HepG2 (cell line): ENCODE measurements around the gene NAT10.

Source experiments
- ATF6 ChIP-seq: sonication (generic); formaldehyde crosslinking; conservative IDR thresholded peaks from 2 replicates; pipeline ENCODE4 v1.4.0; 2020; ENCODE audit warnings: missing genetic modification reagents
- E2F1 ChIP-seq: sonication (generic); formaldehyde crosslinking; IDR thresholded peaks from 2 replicates; pipeline ENCODE4 v1.5.0; 2020; ENCODE audit warnings: missing genetic modification reagents
- ETV6 ChIP-seq: sonication (generic); formaldehyde crosslinking; conservative IDR thresholded peaks from 2 replicates; pipeline ENCODE4 v1.4.0; 2020; ENCODE audit warnings: missing genetic modification reagents
- HOXA7 ChIP-seq: sonication (generic); formaldehyde crosslinking; IDR thresholded peaks from 2 replicates; pipeline ENCODE4 v1.8.1; 2022; ENCODE audit warnings: mild to moderate bottlenecking, missing genetic modification reagents, moderate library complexity
- KLF9 ChIP-seq: IDR thresholded peaks from 2 replicates; pipeline ENCODE4 v1.6.1; 2016; ENCODE audit warnings: low read depth
- MED13 ChIP-seq: sonication (generic); formaldehyde crosslinking; IDR thresholded peaks from 2 replicates; pipeline ENCODE4 v1.5.0; 2020; ENCODE audit warnings: missing genetic modification reagents
- RFX3 ChIP-seq: IDR thresholded peaks from 2 replicates; pipeline ENCODE4 v1.6.1; 2016; ENCODE audit warnings: missing biosample characterization, missing genetic modification reagents
- SMC3 ChIP-seq: IDR thresholded peaks from 2 replicates; pipeline ENCODE4 v1.6.1; 2011; ENCODE audit warnings: low read length, improper control_type of control experiment
- TCF12 ChIP-seq, 2 experiments: fragments of 450-650 bp in 1 of 2; sonication (generic) in 1 of 2; formaldehyde crosslinking in 1 of 2; IDR thresholded peaks; 2 replicates each; pipeline versions ENCODE4 v1.6.1 to v1.8.0; 2017 to 2022; ENCODE audit warnings: antibody characterized with exemption in 1 of 2, mild to moderate bottlenecking in 1 of 2, missing genetic modification reagents in 1 of 2, moderate library complexity in 1 of 2
- ZBTB44 ChIP-seq: sonication (generic); formaldehyde crosslinking; IDR thresholded peaks from 2 replicates; pipeline ENCODE4 v1.4.0; 2020; ENCODE audit warnings: missing genetic modification reagents
- ZNF138 ChIP-seq: sonication (generic); formaldehyde crosslinking; IDR thresholded peaks from 2 replicates; pipeline ENCODE4 v1.5.0; 2020; ENCODE audit warnings: mild to moderate bottlenecking, low read depth, missing genetic modification reagents
- TF ChIP-seq, protein P1 (sequence below), 2 experiments: sonication (generic) in 1 of 2; formaldehyde crosslinking in 1 of 2; IDR thresholded peaks; 2 replicates each; pipeline versions ENCODE4 v1.4.0 to v1.6.1; 2018 to 2020; ENCODE audit warnings: missing genetic modification reagents in 2 of 2, borderline replicate concordance in 1 of 2, low read depth in 1 of 2, mild to moderate bottlenecking in 1 of 2, missing biosample characterization in 1 of 2
- TF ChIP-seq, protein P2 (sequence below): sonication (generic); formaldehyde crosslinking; IDR thresholded peaks from 2 replicates; pipeline ENCODE4 v1.5.0; 2020; ENCODE audit warnings: mild to moderate bottlenecking, missing genetic modification reagents, moderate library complexity

DNA sequence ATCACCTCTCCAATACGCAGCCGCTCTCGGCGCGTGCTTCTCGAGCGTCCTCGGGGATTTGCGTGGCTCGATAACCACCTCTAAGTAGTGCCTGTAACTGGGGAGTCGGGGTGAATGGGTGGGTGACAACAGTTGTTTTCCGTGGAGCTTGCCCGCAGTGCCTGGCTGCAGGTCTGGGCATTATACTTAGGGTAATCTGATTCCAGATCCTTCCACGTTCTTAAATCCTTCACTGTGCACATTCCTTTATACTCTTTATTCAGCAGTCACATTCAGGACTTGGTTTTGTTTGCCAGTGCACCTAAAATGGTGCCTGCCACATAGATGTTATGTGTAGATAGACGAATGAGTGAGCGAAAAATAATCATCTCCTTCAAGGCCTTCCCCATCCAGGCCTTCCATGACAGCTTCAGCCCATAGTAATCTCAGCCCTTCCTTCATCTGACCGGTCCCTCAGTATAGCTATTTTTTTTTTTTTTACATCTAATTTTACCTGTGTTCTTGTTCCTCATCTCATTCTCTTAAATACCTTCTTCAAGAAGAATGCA, 602 bp downstream of the NAT10 start:
- TF ChIP-seq RFX3 (CRISPR knock-in tag) (no peak), ATF6 (CRISPR knock-in tag) (no peak), ZNF138 (no peak), SMC3 (no peak), MED13 (CRISPR knock-in tag) (no peak), TCF12 (IDR thresholded peaks at IDR 0.05) (no peak), TCF12 (CRISPR knock-in tag; IDR thresholded peaks at IDR 0.05) (no peak), ZBTB44 (CRISPR knock-in tag) (no peak), HOXA7 (no peak), E2F1 (CRISPR knock-in tag) (0 out of 2 replicates have a peak, but pooled peaks have one; percentile 14), ETV6 (CRISPR knock-in tag) (no peak), KLF9 (CRISPR knock-in tag) (no peak)
- TF ChIP-seq, protein P1, sequence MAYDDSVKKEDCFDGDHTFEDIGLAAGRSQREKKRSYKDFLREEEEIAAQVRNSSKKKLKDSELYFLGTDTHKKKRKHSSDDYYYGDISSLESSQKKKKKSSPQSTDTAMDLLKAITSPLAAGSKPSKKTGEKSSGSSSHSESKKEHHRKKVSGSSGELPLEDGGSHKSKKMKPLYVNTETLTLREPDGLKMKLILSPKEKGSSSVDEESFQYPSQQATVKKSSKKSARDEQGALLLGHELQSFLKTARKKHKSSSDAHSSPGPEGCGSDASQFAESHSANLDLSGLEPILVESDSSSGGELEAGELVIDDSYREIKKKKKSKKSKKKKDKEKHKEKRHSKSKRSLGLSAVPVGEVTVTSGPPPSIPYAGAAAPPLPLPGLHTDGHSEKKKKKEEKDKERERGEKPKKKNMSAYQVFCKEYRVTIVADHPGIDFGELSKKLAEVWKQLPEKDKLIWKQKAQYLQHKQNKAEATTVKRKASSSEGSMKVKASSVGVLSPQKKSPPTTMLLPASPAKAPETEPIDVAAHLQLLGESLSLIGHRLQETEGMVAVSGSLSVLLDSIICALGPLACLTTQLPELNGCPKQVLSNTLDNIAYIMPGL (CRISPR knock-in tag; IDR thresholded peaks at IDR 0.05; ENCODE audit: borderline replicate concordance in 1 of 2, low read depth in 1 of 2) = no peak
- TF ChIP-seq, protein P2, sequence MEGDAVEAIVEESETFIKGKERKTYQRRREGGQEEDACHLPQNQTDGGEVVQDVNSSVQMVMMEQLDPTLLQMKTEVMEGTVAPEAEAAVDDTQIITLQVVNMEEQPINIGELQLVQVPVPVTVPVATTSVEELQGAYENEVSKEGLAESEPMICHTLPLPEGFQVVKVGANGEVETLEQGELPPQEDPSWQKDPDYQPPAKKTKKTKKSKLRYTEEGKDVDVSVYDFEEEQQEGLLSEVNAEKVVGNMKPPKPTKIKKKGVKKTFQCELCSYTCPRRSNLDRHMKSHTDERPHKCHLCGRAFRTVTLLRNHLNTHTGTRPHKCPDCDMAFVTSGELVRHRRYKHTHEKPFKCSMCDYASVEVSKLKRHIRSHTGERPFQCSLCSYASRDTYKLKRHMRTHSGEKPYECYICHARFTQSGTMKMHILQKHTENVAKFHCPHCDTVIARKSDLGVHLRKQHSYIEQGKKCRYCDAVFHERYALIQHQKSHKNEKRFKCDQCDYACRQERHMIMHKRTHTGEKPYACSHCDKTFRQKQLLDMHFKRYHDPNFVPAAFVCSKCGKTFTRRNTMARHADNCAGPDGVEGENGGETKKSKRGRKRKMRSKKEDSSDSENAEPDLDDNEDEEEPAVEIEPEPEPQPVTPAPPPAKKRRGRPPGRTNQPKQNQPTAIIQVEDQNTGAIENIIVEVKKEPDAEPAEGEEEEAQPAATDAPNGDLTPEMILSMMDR (CRISPR knock-in tag) = no peak
